Activated T-cell treated with anti-CD3 and anti-CD28 coated beads, Interleukin-2, amount 50 U/mL, for 72 hours (primary cell): ENCODE measurements around the gene GAS1. TPM values are rescaled to one million over a fixed set of nuclear protein-coding genes. Genes with fewer than 3 reads are reported as not detected.
A peak's percentile ranks its signal among the peaks of the same experiment; 100 is the strongest.

ENCODE experiments used
- ATAC-seq, 2 donors: fragments of 150-1000 bp; cut with Tn5 transposase; replicated peaks in 1 of 2; 2 replicates each; pipeline ENCODE4 v1.10.0; 2021; ENCODE audit warnings: moderate library complexity in 2 of 2, mild to moderate bottlenecking in 1 of 2
- DNase-seq, 2 donors: peaks; one replicate each; pipeline ENCODE4 v3.0.0; 2021 to 2022; ENCODE audit warnings: mixed read lengths in 1 of 2
- H3K27ac Mint-ChIP-seq: one replicate; pipeline ENCODE4 v1.8.0; 2022; ENCODE audit warnings: mild to moderate bottlenecking, moderate library complexity, mixed read lengths
- H3K27me3 Mint-ChIP-seq: one replicate; pipeline ENCODE4 v1.8.0; 2022; ENCODE audit warnings: low read depth, mixed read lengths
- H3K36me3 Mint-ChIP-seq, 2 donors: one replicate each; pipeline ENCODE4 v1.8.0; 2022; ENCODE audit warnings: mixed read lengths in 2 of 2, mild to moderate bottlenecking in 1 of 2; ENCODE audit not compliant: insufficient read depth in 2 of 2
- H3K4me1 Mint-ChIP-seq: one replicate; pipeline ENCODE4 v1.8.0; 2022; ENCODE audit warnings: low read depth, mixed read lengths
- H3K4me3 Mint-ChIP-seq, 2 donors: one replicate each; pipeline ENCODE4 v1.8.0; 2022; ENCODE audit warnings: mild to moderate bottlenecking in 2 of 2, mixed read lengths in 2 of 2, moderate library complexity in 2 of 2
- H3K9me3 Mint-ChIP-seq, 2 donors: one replicate each; pipeline ENCODE4 v1.8.0; 2022; ENCODE audit warnings: mixed read lengths in 2 of 2
- total RNA-seq, 2 donors: library from RNA; stranded (reverse); gene quantifications; one replicate each; pipeline ENCODE4 v1.2.3, GENCODE V29; 2022

GAS1 gene
- total RNA-seq, 2 donors from 2014 or later, result 0.07 to 0.12 TPM

DNA sequence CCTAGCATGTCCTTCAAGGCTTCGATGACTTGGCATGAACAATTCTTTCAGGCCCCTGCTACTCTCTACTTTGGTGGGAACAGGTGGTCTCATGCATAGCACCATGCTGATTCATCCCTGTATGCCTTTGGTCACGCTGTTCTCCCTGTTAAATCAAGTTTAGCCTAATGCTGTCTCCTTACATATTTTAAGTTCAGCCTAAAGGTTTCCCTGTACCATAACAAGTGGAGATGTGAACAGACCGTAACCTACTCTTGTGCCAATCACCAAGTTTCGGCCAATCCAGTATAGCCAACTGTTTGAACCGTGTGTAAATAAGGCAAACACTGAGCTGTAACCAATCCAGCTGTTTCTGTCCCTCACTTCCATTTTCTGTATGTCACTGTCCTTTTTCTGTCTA lies 8.0 kb downstream of the GAS1 start:
- Mint-ChIP-seq H3K36me3 (no peaks in the 10 kb centered on the region), H3K4me3 (no peak overlapping the region), H3K27me3 (peaks cover 68% of the 10 kb centered on the region), H3K4me1 (no peaks in the 10 kb centered on the region), H3K9me3 (no peaks in the 10 kb centered on the region), H3K27ac (no peak overlapping the region)
- no peak for ATAC-seq
- DNase-seq, result no peak

GRCh38 chr9:86938780-86939179 lies 8.5 kb downstream of the GAS1 start:
- Mint-ChIP-seq H3K36me3 (no peaks in the 10 kb centered on the region), H3K4me1 (no peaks in the 10 kb centered on the region), H3K9me3 (no peaks in the 10 kb centered on the region), H3K27ac (no peak overlapping the region), H3K27me3 (peaks cover 62% of the 10 kb centered on the region), H3K4me3 (no peak overlapping the region)
- ATAC-seq, result no peak
- DNase-seq, result no peak

DNA sequence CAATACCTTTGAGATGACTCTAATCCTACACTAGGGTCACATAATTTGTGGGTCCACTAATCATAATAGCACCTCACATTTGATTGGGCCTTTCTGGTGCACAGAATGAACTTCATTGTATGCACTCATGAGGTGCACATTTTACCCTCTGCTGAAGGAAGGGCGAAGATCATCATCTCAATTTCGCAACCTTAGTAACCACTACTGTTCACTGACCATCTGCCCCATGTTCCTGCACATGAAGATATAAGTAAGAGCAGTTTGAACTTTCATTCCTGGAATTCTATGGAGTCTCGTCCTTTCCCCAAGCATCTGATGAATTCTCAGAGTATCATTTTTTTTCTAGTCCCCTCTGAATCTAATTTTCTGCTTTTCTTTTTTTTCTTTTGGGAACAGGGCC lies 21.2 kb downstream of the GAS1 start:
- peaks cover 36% of the 10 kb centered on the region for H3K27me3 Mint-ChIP-seq
- no peaks in the 10 kb centered on the region for H3K36me3 Mint-ChIP-seq
- H3K4me1 Mint-ChIP-seq, result no peaks in the 10 kb centered on the region
- no peak overlapping the region for H3K4me3 Mint-ChIP-seq
- no peak overlapping the region for H3K27ac Mint-ChIP-seq
- H3K9me3 Mint-ChIP-seq, result peaks cover 0 to 5% of the 10 kb centered on the region in 2 donors
- ATAC-seq, result no peak
- no peak for DNase-seq

- DNase-seq (no peak), ATAC-seq (no peak)
- H3K4me1 Mint-ChIP-seq, result no peaks in the 10 kb centered on the region
- peaks cover 0 to 4% of the 10 kb centered on the region in 2 donors for H3K9me3 Mint-ChIP-seq
- no peaks in the 10 kb centered on the region for H3K36me3 Mint-ChIP-seq
- H3K4me3 Mint-ChIP-seq, result no peak overlapping the region
- H3K27ac Mint-ChIP-seq, result no peak overlapping the region
- peaks cover 33% of the 10 kb centered on the region for H3K27me3 Mint-ChIP-seq
Observed at GRCh38 chr9:86925686-86926085, 21.6 kb downstream of the GAS1 start.

DNA sequence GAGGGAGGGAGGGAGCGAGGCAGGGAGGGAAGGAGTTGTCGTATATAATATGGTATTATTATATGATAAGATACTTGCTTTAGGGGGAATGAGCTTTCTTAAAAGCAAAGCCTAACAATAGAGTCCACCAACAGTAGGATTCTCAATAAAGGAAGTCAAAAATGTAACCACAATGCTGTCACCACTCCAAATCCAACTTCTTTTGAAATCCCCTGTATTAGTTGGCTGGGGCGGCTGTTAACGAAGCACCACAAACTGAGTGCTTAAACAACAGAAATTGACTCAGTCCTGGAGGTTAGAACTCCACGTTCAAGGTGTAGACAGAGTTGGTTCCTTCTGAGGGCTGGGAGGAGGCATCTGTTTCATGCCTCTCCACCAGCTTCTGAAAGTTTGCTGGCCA lies 23.1 kb downstream of the GAS1 start:
- ATAC-seq (no peak), DNase-seq (no peak)
- Mint-ChIP-seq H3K27me3 (peaks cover 22% of the 10 kb centered on the region), H3K27ac (no peak overlapping the region), H3K4me1 (no peaks in the 10 kb centered on the region), H3K9me3 (no peaks in the 10 kb centered on the region), H3K4me3 (no peak overlapping the region), H3K36me3 (no peaks in the 10 kb centered on the region)

DNA sequence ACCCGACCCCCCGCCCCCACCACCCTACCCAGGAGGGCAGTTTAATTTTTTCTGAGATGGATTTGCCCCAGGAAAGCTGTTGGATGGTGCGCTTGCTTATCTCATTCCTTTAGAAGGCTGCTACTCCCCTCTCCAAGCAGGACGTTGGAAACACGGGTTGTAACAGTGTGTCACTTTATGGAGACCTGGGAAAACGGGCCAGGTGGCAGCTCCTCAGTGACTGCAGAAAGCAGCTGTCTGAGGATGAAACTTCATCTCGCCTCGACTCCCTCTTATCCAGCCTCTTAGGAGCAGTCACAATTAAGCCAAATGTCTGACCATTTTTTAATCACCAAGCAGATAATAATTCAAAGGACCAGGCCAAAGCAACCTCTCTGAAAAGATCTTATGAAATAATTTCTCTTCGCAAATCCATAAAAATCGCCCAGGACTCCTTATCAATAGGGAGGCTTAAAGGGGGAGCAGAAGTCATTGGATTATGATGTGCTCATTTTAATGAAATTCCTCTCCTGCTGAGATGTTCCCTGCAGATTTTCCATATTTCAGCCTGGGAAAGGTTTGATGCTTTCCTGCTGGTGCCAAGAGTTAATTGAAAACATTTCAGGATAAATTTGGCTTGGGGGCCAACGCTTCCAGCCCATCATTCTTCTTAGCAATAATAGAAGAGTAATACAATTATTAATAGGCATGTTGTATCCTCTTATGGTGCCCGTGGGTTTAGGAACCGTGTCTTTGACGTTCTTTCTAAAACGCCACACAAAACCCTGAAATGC lies 26.0 kb downstream of the GAS1 start:
- peaks cover 0 to 3% of the 10 kb centered on the region in 2 donors for H3K9me3 Mint-ChIP-seq
- DNase-seq (no peak), ATAC-seq (no peak)
- H3K27me3 Mint-ChIP-seq, result peaks cover 22% of the 10 kb centered on the region
- no peaks in the 10 kb centered on the region for H3K36me3 Mint-ChIP-seq
- H3K4me1 Mint-ChIP-seq, result no peaks in the 10 kb centered on the region
- H3K4me3 Mint-ChIP-seq, result no peak overlapping the region
- no peak overlapping the region for H3K27ac Mint-ChIP-seq

GRCh38 chr9:86918556-86918955 lies 28.8 kb downstream of the GAS1 start:
- H3K9me3 Mint-ChIP-seq, result peaks cover 0 to 3% of the 10 kb centered on the region in 2 donors
- peaks cover 29% of the 10 kb centered on the region for H3K27me3 Mint-ChIP-seq
- DNase-seq (no peak), ATAC-seq (no peak)
- H3K36me3 Mint-ChIP-seq, result peaks cover 0 to under 1% of the 10 kb centered on the region in 2 donors
- no peak overlapping the region for H3K27ac Mint-ChIP-seq
- H3K4me1 Mint-ChIP-seq, result no peaks in the 10 kb centered on the region
- H3K4me3 Mint-ChIP-seq, result no peak overlapping the region

DNA sequence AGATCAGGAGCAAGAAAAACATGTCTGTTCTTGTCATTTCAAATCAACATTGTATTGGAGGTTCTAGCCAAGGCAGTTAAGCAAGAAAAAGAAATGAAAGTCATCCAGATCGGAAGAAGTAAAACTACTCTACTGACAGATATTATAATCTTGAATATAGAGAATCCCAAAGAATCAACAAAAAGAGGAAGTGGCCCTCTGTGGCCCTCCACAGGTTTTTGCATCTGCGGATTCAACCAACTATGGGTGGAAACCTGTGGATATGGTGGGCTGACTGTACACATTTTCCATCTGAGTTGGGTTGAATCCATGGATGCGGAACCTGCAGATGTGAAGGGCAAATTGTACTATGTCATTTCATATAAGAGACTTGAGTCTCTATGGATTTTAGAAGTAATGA lies 35.1 kb downstream of the GAS1 start:
- H3K9me3 Mint-ChIP-seq, result peaks cover 3 to 4% of the 10 kb centered on the region in 2 donors
- H3K36me3 Mint-ChIP-seq, result peaks cover 0 to 2% of the 10 kb centered on the region in 2 donors
- DNase-seq, result no peak
- no peak overlapping the region for H3K4me3 Mint-ChIP-seq
- peaks cover 26% of the 10 kb centered on the region for H3K27me3 Mint-ChIP-seq
- H3K4me1 Mint-ChIP-seq, result no peaks in the 10 kb centered on the region
- no peak for ATAC-seq
- H3K27ac Mint-ChIP-seq, result no peak overlapping the region

DNA sequence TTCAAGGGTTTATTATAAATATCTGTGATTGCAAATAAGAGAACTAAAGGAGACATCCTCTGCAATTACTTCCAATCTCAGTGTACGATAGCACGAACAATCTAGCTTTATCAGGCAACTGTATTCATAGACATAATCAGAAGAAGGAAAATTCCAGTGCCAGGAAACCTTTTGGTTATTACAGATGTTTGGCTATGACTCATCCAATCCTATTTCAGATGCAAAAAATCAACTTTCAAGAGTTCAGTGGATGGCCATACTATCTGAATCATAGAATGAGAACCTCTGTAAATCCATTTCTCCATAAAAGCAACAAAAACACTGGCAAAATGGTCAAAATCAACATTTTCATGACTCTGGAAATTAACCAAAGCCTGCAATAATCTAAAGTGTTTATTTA lies 37.9 kb downstream of the GAS1 start:
- Mint-ChIP-seq H3K27ac (no peak overlapping the region), H3K36me3 (peaks cover 0 to 2% of the 10 kb centered on the region in 2 donors), H3K27me3 (peaks cover 41% of the 10 kb centered on the region), H3K4me1 (no peaks in the 10 kb centered on the region), H3K4me3 (no peak overlapping the region), H3K9me3 (peaks cover 2 to 4% of the 10 kb centered on the region in 2 donors)
- ATAC-seq, result no peak
- no peak for DNase-seq

- Mint-ChIP-seq H3K36me3 (no peaks in the 10 kb centered on the region), H3K4me3 (no peak overlapping the region), H3K27me3 (peaks cover 44% of the 10 kb centered on the region), H3K4me1 (no peaks in the 10 kb centered on the region), H3K27ac (no peak overlapping the region), H3K9me3 (peaks cover 2 to 4% of the 10 kb centered on the region in 2 donors)
- no peak for DNase-seq
- ATAC-seq, result no peak
Observed at GRCh38 chr9:86908261-86908660, 39.0 kb downstream of the GAS1 start.

- Mint-ChIP-seq H3K4me1 (no peaks in the 10 kb centered on the region), H3K9me3 (peaks cover 2 to 4% of the 10 kb centered on the region in 2 donors), H3K36me3 (no peaks in the 10 kb centered on the region), H3K27ac (no peak overlapping the region), H3K4me3 (no peak overlapping the region), H3K27me3 (peaks cover 53% of the 10 kb centered on the region)
- DNase-seq, result no peak
- ATAC-seq, result no peak
Observed at GRCh38 chr9:86907346-86907745, 40.0 kb downstream of the GAS1 start.

DNA sequence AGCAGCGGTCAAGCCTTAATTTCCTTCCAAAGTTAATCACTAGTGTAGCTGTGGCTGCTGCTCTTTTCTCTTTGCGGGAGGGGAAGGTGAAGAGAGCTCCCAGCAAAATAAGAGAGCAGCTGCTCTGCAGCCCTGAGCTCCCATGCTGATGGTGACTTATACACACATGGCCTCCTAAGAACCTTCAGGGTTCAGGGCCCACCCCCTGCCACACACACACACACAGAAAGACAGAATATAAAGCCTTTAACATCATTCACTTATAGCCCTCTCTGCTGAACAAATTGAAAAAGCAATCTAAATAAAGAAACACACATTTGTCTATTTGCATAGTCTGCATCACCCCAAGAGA lies 43.6 kb downstream of the GAS1 start:
- H3K4me1 Mint-ChIP-seq, result no peaks in the 10 kb centered on the region
- no peak for ATAC-seq
- DNase-seq, result no peak
- peaks cover 65% of the 10 kb centered on the region for H3K27me3 Mint-ChIP-seq
- H3K27ac Mint-ChIP-seq, result no peak overlapping the region
- no peaks in the 10 kb centered on the region for H3K36me3 Mint-ChIP-seq
- no peaks in the 10 kb centered on the region for H3K9me3 Mint-ChIP-seq
- H3K4me3 Mint-ChIP-seq, result no peak overlapping the region

DNA sequence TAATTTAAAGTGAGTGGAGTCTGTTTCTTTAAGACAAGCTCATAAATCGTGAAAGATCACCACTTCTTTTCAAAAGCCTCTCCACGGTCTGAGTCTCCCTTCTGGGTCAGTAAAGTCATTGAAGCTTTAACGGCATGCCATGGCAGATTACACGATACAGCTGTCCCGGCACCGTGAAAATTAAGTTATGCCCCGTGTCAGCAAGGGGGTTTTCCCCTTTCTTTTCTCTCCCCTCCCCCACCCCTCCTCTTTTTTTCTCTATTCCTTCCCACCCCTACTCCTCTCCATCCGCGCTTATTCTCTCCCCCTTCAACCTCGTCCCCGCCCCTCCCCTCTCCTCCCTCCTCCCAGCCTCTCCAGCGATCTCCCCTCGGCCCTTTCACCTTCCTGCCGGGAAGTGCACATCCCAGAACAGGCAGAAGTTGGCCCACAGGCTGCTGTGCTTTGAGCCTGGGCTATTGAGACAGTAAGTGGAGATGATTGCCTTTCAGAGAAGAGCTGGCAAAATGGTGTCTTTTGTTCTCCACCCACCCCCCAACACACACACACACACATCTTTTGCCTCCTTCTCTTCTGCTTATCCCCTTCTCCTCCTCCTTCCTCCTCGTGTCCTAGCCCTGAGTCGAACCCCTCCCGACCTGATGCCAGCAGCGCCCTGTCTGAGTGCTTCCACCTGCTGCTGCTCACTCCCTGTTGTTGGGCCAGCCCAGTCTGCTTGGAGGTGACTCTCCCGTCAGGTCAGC lies 44.1 kb downstream of the GAS1 start:
- no peaks in the 10 kb centered on the region for H3K4me1 Mint-ChIP-seq
- no peaks in the 10 kb centered on the region for H3K36me3 Mint-ChIP-seq
- H3K27ac Mint-ChIP-seq, result no peak overlapping the region
- H3K27me3 Mint-ChIP-seq, result peaks cover 66% of the 10 kb centered on the region
- peak overlapping the region in 1 of 2 donors; percentile 16 for H3K4me3 Mint-ChIP-seq
- DNase-seq (no peak), ATAC-seq (no peak)
- no peaks in the 10 kb centered on the region for H3K9me3 Mint-ChIP-seq
